Measurements from ENCODE around the gene NDFIP2.

The NDFIP2 gene

DNA sequence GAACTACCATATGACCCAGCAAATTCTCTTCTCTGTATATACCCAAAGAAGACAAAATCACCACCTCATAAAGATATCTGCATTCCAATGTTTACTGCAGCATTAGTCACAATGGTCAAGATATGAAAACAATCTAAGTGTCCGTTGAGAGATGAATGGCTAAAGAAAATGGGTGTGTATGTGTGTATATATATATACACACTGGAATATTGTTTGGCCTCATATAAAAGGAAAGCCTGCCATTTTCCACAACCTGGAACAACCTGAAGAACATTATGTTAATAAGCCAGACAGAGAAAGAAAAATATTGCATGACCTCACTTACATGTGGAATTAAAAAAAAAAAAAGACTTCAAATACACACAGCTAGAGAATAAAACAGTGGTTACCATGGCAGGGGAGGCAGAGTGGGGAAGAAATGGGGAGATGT lies 45.4 kb upstream of the NDFIP2 start:
- no peak overlapping the region for H3K27ac ChIP-seq (replicated peaks; ENCODE audit: low read length)
- peaks cover 0 to 28% (median 0%) of the 10 kb centered on the region in 3 experiments for H3K27me3 ChIP-seq (ENCODE audit: control insufficient read depth in 3 of 3, insufficient read depth in 3 of 3, low read depth in 1 of 3, low read length in 3 of 3)
- no peaks in the 10 kb centered on the region for H3K36me3 ChIP-seq (replicated peaks in 1 of 2; ENCODE audit: control insufficient read depth in 2 of 2, insufficient read depth in 2 of 2, low read length in 2 of 2)
- H4K8ac ChIP-seq (ENCODE audit: low read depth, low read length) = no peak overlapping the region
- H2BK12ac ChIP-seq (ENCODE audit: low read length) = no peak overlapping the region
- no peaks in the 10 kb centered on the region for H3K4me1 ChIP-seq (ENCODE audit: control insufficient read depth in 2 of 2, insufficient read depth in 1 of 2, low read depth in 1 of 2, low read length in 2 of 2)
- no peak overlapping the region for H3K23ac ChIP-seq (ENCODE audit: low read depth, low read length, poor library complexity)
- H2AK5ac ChIP-seq (ENCODE audit: low read depth, low read length) = no peak overlapping the region
- DNase-seq (ENCODE audit: low spot score) = no peak
- H3K14ac ChIP-seq (ENCODE audit: low read length) = no peak overlapping the region
- no peak overlapping the region for H2BK120ac ChIP-seq (ENCODE audit: low read depth, low read length)
- WGBS, 2 donors (ENCODE audit: extremely low coverage in 2 of 2, insufficient read length in 2 of 2, insufficient replicate concordance in 1 of 2) = no CpG with 5 or more reads among the region's 1 CpG
- H2BK15ac ChIP-seq (ENCODE audit: low read length) = no peak overlapping the region
- no peak overlapping the region for H2BK5ac ChIP-seq (ENCODE audit: low read length)
- no peak overlapping the region for H3K4me3 ChIP-seq (ENCODE audit: low read length in 2 of 2)
- no peaks in the 10 kb centered on the region for H3K79me1 ChIP-seq (ENCODE audit: low read depth, low read length)
- no peak overlapping the region for H3K9ac ChIP-seq (ENCODE audit: low read depth, low read length, poor library complexity)
- H3K18ac ChIP-seq (ENCODE audit: low read length) = no peak overlapping the region
- peaks cover 0 to 1% of the 10 kb centered on the region in 2 donors for H3K9me3 ChIP-seq (replicated peaks in 1 of 2; ENCODE audit: control insufficient read depth in 2 of 2, insufficient read depth in 1 of 2, low read depth in 1 of 2, low read length in 2 of 2)
- H3K4ac ChIP-seq (ENCODE audit: low read length) = no peak overlapping the region
- no peak overlapping the region for H4K91ac ChIP-seq (ENCODE audit: low read depth, low read length, poor library complexity)
- H3K4me2 ChIP-seq (ENCODE audit: insufficient read depth, low read length, poor library complexity, severe bottlenecking) = no peak overlapping the region
- H2AFZ ChIP-seq (ENCODE audit: low read length) = no peak overlapping the region

DNA sequence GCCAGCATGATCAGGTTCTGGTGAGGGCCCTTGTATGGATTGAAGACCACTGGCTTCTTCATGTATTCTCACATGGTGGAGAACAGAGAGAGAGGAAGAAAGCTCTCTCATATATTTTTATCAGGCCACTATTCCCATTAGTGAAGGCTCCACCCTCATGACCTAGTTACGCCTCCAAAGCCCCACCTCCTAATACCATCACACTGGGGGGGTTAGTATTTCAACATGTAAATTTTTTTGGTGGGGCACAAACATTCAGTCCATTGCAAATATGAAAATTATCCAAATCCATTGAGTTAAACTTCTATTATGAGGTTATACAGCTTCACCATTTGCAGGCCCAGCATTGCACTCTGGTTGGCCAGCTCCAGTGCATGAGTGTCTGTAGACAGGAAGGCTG lies 41.7 kb upstream of the NDFIP2 start:
- H3K27me3 ChIP-seq (ENCODE audit: control insufficient read depth in 3 of 3, insufficient read depth in 3 of 3, low read depth in 1 of 3, low read length in 3 of 3) = peaks cover 0 to 3% (median 0%) of the 10 kb centered on the region in 3 experiments
- H3K9ac ChIP-seq (ENCODE audit: low read depth, low read length, poor library complexity) = no peak overlapping the region
- no peak overlapping the region for H3K18ac ChIP-seq (ENCODE audit: low read length)
- DNase-seq (ENCODE audit: low spot score) = no peak
- H3K36me3 ChIP-seq (replicated peaks in 1 of 2; ENCODE audit: control insufficient read depth in 2 of 2, insufficient read depth in 2 of 2, low read length in 2 of 2) = no peaks in the 10 kb centered on the region
- H3K79me1 ChIP-seq (ENCODE audit: low read depth, low read length) = no peaks in the 10 kb centered on the region
- H3K23ac ChIP-seq (ENCODE audit: low read depth, low read length, poor library complexity) = no peak overlapping the region
- H2BK15ac ChIP-seq (ENCODE audit: low read length) = no peak overlapping the region
- H2BK12ac ChIP-seq (ENCODE audit: low read length) = no peak overlapping the region
- H3K4me3 ChIP-seq (ENCODE audit: low read length in 2 of 2) = no peak overlapping the region
- no peak overlapping the region for H3K27ac ChIP-seq (replicated peaks; ENCODE audit: low read length)
- H4K8ac ChIP-seq (ENCODE audit: low read depth, low read length) = no peak overlapping the region
- H4K91ac ChIP-seq (ENCODE audit: low read depth, low read length, poor library complexity) = no peak overlapping the region
- no peak overlapping the region for H2BK5ac ChIP-seq (ENCODE audit: low read length)
- H3K4me2 ChIP-seq (ENCODE audit: insufficient read depth, low read length, poor library complexity, severe bottlenecking) = no peak overlapping the region
- H3K4me1 ChIP-seq (ENCODE audit: control insufficient read depth in 2 of 2, insufficient read depth in 1 of 2, low read depth in 1 of 2, low read length in 2 of 2) = no peaks in the 10 kb centered on the region
- no peak overlapping the region for H3K14ac ChIP-seq (ENCODE audit: low read length)
- no peak overlapping the region for H2AK5ac ChIP-seq (ENCODE audit: low read depth, low read length)
- no CpG with 5 or more reads among the region's 1 CpG for WGBS, 2 donors (ENCODE audit: extremely low coverage in 2 of 2, insufficient read length in 2 of 2, insufficient replicate concordance in 1 of 2)
- no peak overlapping the region for H3K4ac ChIP-seq (ENCODE audit: low read length)
- H2AFZ ChIP-seq (ENCODE audit: low read length) = no peak overlapping the region
- no peak overlapping the region for H2BK120ac ChIP-seq (ENCODE audit: low read depth, low read length)
- no peaks in the 10 kb centered on the region for H3K9me3 ChIP-seq (replicated peaks in 1 of 2; ENCODE audit: control insufficient read depth in 2 of 2, insufficient read depth in 1 of 2, low read depth in 1 of 2, low read length in 2 of 2)

DNA sequence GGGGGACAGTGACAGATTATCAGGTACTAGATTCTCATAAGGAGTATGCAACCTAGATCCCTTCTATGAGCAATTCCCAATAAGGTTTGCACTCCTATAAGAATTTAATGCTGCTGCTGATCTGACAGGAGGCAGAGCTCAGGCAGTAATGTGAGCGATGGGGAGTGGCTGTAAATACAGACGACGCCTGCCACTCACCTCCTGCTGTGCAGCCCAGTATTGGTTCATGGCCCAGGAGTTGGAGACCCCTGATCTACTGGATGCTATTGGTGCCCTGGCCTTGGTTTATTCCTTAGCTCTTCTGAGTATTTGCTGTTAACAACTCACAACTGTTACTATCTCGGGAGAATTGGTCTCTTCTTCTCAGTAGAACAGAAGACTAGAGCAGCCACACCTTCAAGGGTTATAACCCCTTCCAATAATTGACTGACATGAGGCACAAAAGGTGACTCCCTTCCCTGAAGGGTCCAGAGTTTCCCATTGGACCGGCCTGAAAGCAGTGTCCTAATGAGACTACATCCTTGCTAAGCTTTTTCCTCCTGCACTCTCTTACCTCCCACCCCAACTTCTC lies 39.9 kb upstream of the NDFIP2 start:
- H3K4me3 ChIP-seq (ENCODE audit: low read length in 2 of 2) = no peak overlapping the region
- no peak overlapping the region for H2BK12ac ChIP-seq (ENCODE audit: low read length)
- no peak overlapping the region for H3K27ac ChIP-seq (replicated peaks; ENCODE audit: low read length)
- H2BK5ac ChIP-seq (ENCODE audit: low read length) = no peak overlapping the region
- no peak overlapping the region for H3K4ac ChIP-seq (ENCODE audit: low read length)
- no peak overlapping the region for H3K4me2 ChIP-seq (ENCODE audit: insufficient read depth, low read length, poor library complexity, severe bottlenecking)
- no peak overlapping the region for H2AK5ac ChIP-seq (ENCODE audit: low read depth, low read length)
- no peaks in the 10 kb centered on the region for H3K9me3 ChIP-seq (replicated peaks in 1 of 2; ENCODE audit: control insufficient read depth in 2 of 2, insufficient read depth in 1 of 2, low read depth in 1 of 2, low read length in 2 of 2)
- no peaks in the 10 kb centered on the region for H3K4me1 ChIP-seq (ENCODE audit: control insufficient read depth in 2 of 2, insufficient read depth in 1 of 2, low read depth in 1 of 2, low read length in 2 of 2)
- H3K14ac ChIP-seq (ENCODE audit: low read length) = no peak overlapping the region
- DNase-seq (ENCODE audit: low spot score) = no peak
- H3K36me3 ChIP-seq (replicated peaks in 1 of 2; ENCODE audit: control insufficient read depth in 2 of 2, insufficient read depth in 2 of 2, low read length in 2 of 2) = no peaks in the 10 kb centered on the region
- no CpG with 5 or more reads among the region's 5 CpGs for WGBS, 2 donors (ENCODE audit: extremely low coverage in 2 of 2, insufficient read length in 2 of 2, insufficient replicate concordance in 1 of 2)
- no peak overlapping the region for H2AFZ ChIP-seq (ENCODE audit: low read length)
- H3K23ac ChIP-seq (ENCODE audit: low read depth, low read length, poor library complexity) = no peak overlapping the region
- H3K79me1 ChIP-seq (ENCODE audit: low read depth, low read length) = no peaks in the 10 kb centered on the region
- no peak overlapping the region for H3K18ac ChIP-seq (ENCODE audit: low read length)
- no peak overlapping the region for H4K8ac ChIP-seq (ENCODE audit: low read depth, low read length)
- no peak overlapping the region for H2BK120ac ChIP-seq (ENCODE audit: low read depth, low read length)
- H4K91ac ChIP-seq (ENCODE audit: low read depth, low read length, poor library complexity) = no peak overlapping the region
- no peak overlapping the region for H2BK15ac ChIP-seq (ENCODE audit: low read length)
- H3K9ac ChIP-seq (ENCODE audit: low read depth, low read length, poor library complexity) = no peak overlapping the region
- no peaks in the 10 kb centered on the region for H3K27me3 ChIP-seq (ENCODE audit: control insufficient read depth in 3 of 3, insufficient read depth in 3 of 3, low read depth in 1 of 3, low read length in 3 of 3)

DNA sequence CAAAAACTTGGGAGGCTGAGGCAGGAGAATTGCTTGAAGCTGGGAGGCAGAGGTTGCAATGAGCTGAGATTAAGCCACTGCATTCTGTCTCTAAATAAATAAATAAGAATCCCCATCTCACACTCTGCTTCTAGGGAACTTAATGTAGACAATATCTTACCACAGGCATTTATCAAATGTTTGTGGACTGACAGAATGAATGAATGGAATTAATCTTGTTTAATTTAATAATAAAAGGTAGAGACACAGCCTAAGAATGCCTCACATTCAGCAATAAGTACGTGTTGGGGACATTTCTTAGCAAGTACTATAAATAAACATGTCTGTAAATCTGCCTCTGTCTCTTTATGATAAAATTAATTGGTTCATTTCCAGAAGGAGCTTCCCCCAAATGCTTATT lies 38.7 kb upstream of the NDFIP2 start:
- Histone ChIP-seq H2BK5ac (ENCODE audit: low read length) (no peak overlapping the region), H3K23ac (ENCODE audit: low read depth, low read length, poor library complexity) (no peak overlapping the region), H2BK12ac (ENCODE audit: low read length) (no peak overlapping the region), H3K4me1 (ENCODE audit: control insufficient read depth in 2 of 2, insufficient read depth in 1 of 2, low read depth in 1 of 2, low read length in 2 of 2) (no peaks in the 10 kb centered on the region), H3K79me1 (ENCODE audit: low read depth, low read length) (no peaks in the 10 kb centered on the region), H4K91ac (ENCODE audit: low read depth, low read length, poor library complexity) (no peak overlapping the region), H3K4me2 (ENCODE audit: insufficient read depth, low read length, poor library complexity, severe bottlenecking) (no peak overlapping the region), H3K4me3 (ENCODE audit: low read length in 2 of 2) (no peak overlapping the region), H3K18ac (ENCODE audit: low read length) (no peak overlapping the region), H3K36me3 (replicated peaks in 1 of 2; ENCODE audit: control insufficient read depth in 2 of 2, insufficient read depth in 2 of 2, low read length in 2 of 2) (no peaks in the 10 kb centered on the region), H3K14ac (ENCODE audit: low read length) (no peak overlapping the region), H2AFZ (ENCODE audit: low read length) (no peak overlapping the region), H2BK15ac (ENCODE audit: low read length) (no peak overlapping the region), H3K27me3 (ENCODE audit: control insufficient read depth in 3 of 3, insufficient read depth in 3 of 3, low read depth in 1 of 3, low read length in 3 of 3) (no peaks in the 10 kb centered on the region), H3K9ac (ENCODE audit: low read depth, low read length, poor library complexity) (no peak overlapping the region), H2AK5ac (ENCODE audit: low read depth, low read length) (no peak overlapping the region), H3K9me3 (replicated peaks in 1 of 2; ENCODE audit: control insufficient read depth in 2 of 2, insufficient read depth in 1 of 2, low read depth in 1 of 2, low read length in 2 of 2) (no peaks in the 10 kb centered on the region), H3K27ac (replicated peaks; ENCODE audit: low read length) (no peak overlapping the region), H3K4ac (ENCODE audit: low read length) (no peak overlapping the region), H4K8ac (ENCODE audit: low read depth, low read length) (no peak overlapping the region), H2BK120ac (ENCODE audit: low read depth, low read length) (no peak overlapping the region)
- no CpG with 5 or more reads among the region's 1 CpG for WGBS, 2 donors (ENCODE audit: extremely low coverage in 2 of 2, insufficient read length in 2 of 2, insufficient replicate concordance in 1 of 2)
- no peak for DNase-seq (ENCODE audit: low spot score)
